Skeletal muscle cell (primary cell): ENCODE data around the gene LRRC27.
"Not testable (repeated sequence)": the region's sequence is repeated elsewhere in the genome, so short reads cannot be mapped to it uniquely, and the experiment has no call there.

Experiments
- DNase-seq: peaks from one replicate; pipeline ENCODE4 v3.0.0-alpha.2; 2010; ENCODE audit warnings: low read depth
- H3K4me3 ChIP-seq: 2 replicates; pipeline ENCODE4 v1.5.1; 2011; ENCODE audit warnings: low read depth, mild to moderate bottlenecking, control low read depth, low read length, moderate library complexity

The LRRC27 gene

GRCh38 chr10:132352462-132353308, 20.7 kb downstream of the LRRC27 start:
- DNase-seq: not testable (repeated sequence)

GRCh38 chr10:132353456-132354355, 21.7 kb downstream of the LRRC27 start:
- no peak for DNase-seq
- no peak overlapping the region for H3K4me3 ChIP-seq

More at GRCh38 chr10:132352462-132353308, 20.7 kb downstream of the LRRC27 start:
- not testable (repeated sequence) for H3K4me3 ChIP-seq

- H3K4me3 ChIP-seq: no peak overlapping the region
- no peak for DNase-seq
Observed at GRCh38 chr10:132354356-132355094, 22.5 kb downstream of the LRRC27 start.

- no peak overlapping the region for H3K4me3 ChIP-seq
- DNase-seq: no peak
Observed at GRCh38 chr10:132355297-132355696, 23.3 kb downstream of the LRRC27 start.

GRCh38 chr10:132355754-132356153, 23.8 kb downstream of the LRRC27 start:
- DNase-seq: no peak

GRCh38 chr10:132356621-132357195, 24.7 kb downstream of the LRRC27 start:
- no peak overlapping the region for H3K4me3 ChIP-seq
- no peak for DNase-seq

More at GRCh38 chr10:132355754-132356153, 23.8 kb downstream of the LRRC27 start:
- H3K4me3 ChIP-seq: no peak overlapping the region

- DNase-seq: no peak
- no peak overlapping the region for H3K4me3 ChIP-seq
Observed at GRCh38 chr10:132357286-132358058, 25.5 kb downstream of the LRRC27 start.

- no peak for DNase-seq
- no peak overlapping the region for H3K4me3 ChIP-seq
Observed at GRCh38 chr10:132359305-132360040, 27.5 kb downstream of the LRRC27 start.

GRCh38 chr10:132360766-132361447, 28.9 kb downstream of the LRRC27 start:
- no peak overlapping the region for H3K4me3 ChIP-seq
- DNase-seq: no peak

- no peak for DNase-seq
- no peak overlapping the region for H3K4me3 ChIP-seq
Observed at GRCh38 chr10:132361581-132362101, 29.6 kb downstream of the LRRC27 start.

- no peak overlapping the region for H3K4me3 ChIP-seq
Observed at GRCh38 chr10:132362151-132362611, 30.2 kb downstream of the LRRC27 start.

GRCh38 chr10:132363376-132363775, 31.4 kb downstream of the LRRC27 start:
- no peak overlapping the region for H3K4me3 ChIP-seq
- DNase-seq: no peak

More at GRCh38 chr10:132362151-132362611, 30.2 kb downstream of the LRRC27 start:
- DNase-seq: no peak

- no peak overlapping the region for H3K4me3 ChIP-seq
- no peak for DNase-seq
Observed at GRCh38 chr10:132363921-132364593, 32.1 kb downstream of the LRRC27 start.

GRCh38 chr10:132364594-132364970, 32.6 kb downstream of the LRRC27 start:
- no peak for DNase-seq
- H3K4me3 ChIP-seq: no peak overlapping the region

- DNase-seq: no peak
- no peak overlapping the region for H3K4me3 ChIP-seq
Observed at GRCh38 chr10:132365102-132365501, 33.1 kb downstream of the LRRC27 start.

- no peak for DNase-seq
- H3K4me3 ChIP-seq: no peak overlapping the region
Observed at GRCh38 chr10:132366006-132366405, 34.0 kb downstream of the LRRC27 start.
